ENCODE measurements around the gene LPIN1.

LPIN1 gene, protein sequence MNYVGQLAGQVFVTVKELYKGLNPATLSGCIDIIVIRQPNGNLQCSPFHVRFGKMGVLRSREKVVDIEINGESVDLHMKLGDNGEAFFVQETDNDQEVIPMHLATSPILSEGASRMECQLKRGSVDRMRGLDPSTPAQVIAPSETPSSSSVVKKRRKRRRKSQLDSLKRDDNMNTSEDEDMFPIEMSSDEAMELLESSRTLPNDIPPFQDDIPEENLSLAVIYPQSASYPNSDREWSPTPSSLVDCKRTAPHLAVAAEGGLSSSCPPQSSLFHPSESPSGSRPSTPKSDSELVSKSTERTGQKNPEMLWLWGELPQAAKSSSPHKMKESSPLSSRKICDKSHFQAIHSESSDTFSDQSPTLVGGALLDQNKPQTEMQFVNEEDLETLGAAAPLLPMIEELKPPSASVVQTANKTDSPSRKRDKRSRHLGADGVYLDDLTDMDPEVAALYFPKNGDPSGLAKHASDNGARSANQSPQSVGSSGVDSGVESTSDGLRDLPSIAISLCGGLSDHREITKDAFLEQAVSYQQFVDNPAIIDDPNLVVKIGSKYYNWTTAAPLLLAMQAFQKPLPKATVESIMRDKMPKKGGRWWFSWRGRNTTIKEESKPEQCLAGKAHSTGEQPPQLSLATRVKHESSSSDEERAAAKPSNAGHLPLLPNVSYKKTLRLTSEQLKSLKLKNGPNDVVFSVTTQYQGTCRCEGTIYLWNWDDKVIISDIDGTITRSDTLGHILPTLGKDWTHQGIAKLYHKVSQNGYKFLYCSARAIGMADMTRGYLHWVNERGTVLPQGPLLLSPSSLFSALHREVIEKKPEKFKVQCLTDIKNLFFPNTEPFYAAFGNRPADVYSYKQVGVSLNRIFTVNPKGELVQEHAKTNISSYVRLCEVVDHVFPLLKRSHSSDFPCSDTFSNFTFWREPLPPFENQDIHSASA

DNA sequence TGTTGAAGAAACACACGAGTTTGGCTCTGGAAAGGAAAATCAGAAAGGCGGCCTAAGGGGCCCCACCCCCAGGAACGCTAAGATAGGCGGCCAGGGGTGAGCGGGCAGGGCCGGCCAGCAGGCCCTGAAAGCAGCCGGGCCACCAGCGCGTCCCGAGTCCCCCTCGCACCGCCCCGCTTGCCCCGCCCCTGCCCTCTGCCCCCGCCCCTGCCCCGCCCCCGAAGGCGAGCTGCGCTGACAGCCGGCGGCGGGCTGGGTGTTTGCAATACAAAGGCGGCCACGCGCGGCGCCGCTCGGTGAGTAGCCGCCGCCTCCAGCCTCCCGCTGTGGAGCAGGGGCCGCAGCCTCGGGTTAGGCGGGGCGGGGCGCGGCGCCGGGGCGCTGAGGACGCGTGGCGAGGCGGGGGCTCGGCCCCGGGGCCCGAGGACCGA is at the start of gene LPIN1:
Gene LPIN1, plus strand, starts transcription at position 257 of the 431 bp plus-strand sequence. CDS start 18,910 bp downstream, outside the sequence.
- DNase-seq (ENCODE audit: low spot score): peak; percentile 73

DNA sequence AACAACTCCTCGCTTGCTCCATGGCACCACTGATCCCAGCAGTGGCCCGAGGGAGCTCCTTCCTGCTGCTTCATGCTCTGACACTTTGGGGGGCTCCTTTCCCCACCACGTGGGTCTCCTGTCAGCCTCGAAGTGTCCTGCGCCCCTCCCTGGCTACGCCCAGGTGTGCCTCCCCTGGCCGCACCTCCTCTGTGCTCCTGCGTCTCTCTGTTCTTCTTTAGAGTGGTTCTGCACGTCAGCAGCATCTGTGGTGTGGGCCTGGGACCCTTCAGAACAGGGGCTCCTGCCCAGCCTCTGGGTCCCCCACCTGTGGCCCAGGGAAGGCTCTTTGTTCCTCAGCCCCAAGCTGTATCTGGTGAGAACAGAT is 49.7 kb upstream of the LPIN1 start:
- DNase-seq (ENCODE audit: low spot score): no peak

DNA sequence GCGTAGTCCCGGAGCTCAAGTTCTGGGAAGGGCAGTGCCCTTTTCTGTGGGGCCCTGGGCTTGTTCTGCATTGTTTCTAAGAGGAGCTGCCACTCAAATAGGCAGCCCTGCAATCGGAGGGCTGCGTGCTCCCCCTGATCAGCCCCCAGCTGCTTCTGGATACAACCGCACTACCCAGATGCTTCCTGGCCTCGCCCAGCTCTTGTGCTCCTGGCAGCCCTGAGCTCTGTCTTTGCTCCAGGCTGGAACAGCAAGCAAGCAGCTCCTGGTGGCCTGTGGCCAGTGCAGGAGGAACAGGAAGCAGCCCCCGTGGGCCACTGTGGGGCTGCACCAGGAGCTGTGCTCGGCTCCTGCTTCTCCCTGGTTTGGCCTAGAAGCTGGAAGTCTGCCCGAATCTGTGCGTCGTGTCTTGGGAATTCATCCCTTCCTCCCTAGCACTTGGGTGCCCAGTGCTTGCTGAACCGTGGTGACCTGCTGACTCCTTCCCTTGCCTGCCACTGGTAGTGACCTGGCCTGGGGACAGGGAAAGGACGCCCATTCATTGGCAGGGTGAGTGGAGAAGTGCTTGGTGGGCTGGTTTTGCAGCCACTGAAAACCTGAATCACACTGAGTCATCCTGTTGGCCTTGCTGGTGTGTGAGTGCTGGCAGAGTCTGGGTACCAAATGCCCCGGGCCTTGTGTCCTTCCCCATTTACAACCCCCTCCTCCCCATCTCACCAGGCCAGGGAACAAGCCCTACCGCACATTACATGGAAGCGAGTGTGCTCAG is 49.1 kb upstream of the LPIN1 start:
- no peak for DNase-seq (ENCODE audit: low spot score)

DNA sequence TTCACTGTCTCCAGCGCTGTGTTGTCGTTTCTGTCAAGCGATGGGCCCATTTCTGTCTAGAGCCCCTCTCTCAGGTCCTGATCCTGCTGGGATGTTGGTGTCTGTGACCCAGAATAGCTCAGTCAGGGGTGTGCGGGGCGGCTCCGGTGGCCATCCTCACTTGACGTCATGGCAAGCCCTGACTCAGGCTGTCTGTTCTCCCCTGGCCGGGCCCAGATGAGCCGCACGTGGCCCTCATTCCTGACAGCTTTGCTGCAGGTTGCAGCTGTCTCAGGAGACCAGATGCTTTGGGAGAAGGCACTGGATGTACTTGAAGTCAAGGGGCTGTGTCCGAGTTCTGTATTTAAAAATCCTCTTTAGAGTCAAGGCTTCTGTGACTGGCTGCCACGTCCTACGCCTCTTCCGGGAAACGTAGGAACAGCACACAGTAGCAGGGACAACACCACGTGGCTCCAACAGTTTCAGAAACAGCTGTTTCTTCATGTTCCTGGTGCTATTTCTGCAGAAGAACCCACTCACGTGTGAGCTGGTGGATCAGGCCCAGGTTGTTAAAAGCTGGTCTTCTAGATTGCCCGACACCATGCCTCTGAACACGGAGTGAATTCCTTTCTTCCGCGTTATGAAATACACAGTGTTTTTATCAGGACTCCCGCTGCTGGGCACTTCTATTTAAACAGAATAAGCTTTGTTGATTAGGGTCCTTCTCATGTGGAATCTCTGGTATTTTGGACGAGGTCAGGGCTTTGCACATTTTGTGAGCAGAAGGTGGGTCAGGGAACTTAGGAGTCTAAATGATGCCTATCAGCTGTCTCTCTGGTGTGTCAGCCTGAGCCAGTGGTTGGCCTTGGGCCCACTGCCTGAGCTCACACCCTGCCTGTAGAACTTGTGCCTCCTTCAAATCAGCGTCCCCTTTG is 48.2 kb upstream of the LPIN1 start:
- no peak for DNase-seq (ENCODE audit: low spot score)

DNA sequence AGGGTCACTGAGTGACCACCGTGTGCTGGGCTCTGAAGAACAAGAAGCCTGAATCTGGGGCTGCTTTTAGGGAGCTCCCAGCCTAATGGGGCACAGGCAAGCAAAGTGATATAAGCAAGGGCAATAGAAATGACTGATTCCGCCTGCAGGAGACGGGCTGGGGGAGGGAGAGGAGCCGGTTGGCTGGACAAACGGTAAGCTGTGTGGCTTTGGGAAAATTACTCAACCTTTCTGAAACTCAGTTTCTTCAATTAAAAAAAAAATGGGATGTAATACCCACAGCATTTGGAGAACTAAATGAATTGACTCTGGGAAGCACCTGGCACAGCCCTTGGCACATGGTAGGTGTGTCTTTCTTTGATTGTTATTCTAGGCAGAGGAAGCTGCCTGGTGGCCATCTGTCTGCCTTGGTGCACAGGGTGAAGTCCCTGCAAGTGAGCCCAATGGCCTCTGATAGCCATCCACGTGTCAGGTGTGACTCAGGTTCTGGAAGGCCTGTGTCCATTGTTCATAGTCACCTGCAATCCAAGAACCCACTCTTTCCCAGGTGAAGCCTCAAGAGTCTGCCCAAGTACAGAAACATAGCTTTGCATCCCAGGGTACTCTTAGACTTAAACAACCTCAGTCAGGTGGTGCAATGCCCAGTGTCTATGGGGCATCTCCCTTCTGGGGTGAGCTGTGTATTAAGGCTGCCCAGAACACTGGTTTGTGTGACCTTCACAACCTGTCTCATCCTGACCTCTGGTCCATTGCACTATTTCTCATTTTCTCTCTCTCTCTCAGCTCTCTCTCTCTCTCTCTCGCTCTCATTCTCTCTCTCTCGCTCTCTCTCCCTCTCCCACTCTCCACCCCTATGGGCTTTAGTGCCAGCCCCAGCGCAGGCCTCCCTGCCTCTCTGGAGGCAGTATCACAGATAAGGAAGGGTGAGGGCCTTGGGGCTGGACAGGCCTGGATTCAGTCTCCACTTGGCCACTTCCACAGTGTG is 46.5 kb upstream of the LPIN1 start:
- DNase-seq (ENCODE audit: low spot score): no peak

DNA sequence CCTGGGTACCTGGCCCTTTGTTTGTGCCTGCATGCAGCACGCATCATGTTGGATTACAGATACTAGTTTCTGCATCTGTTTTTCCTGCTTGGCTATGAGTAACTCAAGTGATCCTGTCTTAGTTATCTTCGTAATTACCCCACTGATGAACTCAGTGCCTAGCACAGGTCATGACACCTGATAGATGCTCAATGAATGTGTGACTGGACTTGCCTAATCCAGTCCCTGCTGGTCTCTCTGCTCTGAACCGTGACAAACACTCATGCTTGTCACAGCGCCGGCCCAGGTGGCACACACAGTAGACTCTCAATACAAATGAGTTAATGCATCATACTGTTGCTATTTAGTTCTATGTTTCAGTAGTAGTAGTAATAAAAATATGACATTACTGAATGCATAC is 45.2 kb upstream of the LPIN1 start:
- DNase-seq (ENCODE audit: low spot score): no peak

DNA sequence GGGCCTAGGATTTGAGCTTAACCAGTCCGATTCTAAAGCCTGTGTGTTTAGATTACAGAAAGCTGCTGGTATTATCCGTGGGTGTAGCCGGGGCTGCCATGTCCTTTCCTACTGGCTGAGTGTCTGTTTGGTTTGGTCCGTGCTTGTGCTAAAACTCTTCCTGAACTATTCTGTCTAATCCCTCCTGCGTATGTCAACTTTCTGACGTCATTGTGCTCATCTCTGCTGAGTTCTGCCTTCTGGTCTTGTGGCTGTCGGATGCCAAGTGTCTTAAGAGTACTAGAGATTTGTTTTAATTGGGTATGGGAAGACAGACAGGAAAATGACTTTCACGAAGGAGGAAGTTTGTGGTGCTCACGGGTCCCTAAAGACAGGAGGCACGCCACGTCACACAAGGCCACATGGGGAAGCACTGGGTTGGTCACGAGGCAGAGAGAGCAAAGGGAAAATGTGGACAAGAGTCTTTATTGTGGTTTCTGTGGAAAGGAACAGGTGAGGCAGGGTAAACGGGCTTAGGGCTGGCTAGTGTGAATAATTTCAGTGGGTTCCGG is 44.6 kb upstream of the LPIN1 start:
- no peak for DNase-seq (ENCODE audit: low spot score)

DNA sequence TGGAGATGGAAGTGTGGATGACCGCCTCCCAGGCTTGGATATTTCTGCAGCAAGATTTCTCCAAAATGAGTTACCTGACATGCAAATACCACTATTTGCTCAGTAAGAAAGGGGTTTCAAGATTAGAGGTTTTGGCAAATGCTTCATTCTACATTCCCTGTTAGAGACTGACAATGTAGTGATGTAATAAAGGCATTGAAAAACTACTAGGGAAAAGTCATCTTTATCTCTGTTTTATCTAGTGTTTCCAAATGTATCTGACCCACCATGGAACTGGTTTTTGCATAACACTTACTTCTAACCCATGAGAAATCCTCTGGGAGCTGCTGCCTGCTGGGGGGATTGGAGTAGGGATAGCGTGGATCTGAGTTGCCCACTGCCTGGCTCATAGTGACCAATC is 43.5 kb upstream of the LPIN1 start:
- no peak for DNase-seq (ENCODE audit: low spot score)

DNA sequence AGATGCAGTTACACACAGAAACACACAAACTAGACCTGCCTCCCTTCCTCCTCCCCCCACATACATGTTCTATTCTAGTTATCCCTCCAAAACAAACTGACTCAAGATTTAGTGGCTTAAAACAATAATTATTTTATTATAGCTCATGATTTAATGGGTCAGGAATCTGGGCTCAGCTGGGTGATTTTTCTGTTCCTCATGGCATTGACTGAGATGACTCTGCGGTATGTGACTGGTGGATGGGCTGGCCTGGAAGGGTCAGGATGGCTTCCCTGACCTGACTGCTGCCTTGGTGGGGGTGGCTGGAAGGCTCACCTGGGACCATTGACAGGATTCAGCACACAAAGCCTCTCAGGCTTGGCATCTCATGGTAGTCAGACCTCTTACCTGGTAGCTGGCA is 42.7 kb upstream of the LPIN1 start:
- no peak for DNase-seq (ENCODE audit: low spot score)

DNA sequence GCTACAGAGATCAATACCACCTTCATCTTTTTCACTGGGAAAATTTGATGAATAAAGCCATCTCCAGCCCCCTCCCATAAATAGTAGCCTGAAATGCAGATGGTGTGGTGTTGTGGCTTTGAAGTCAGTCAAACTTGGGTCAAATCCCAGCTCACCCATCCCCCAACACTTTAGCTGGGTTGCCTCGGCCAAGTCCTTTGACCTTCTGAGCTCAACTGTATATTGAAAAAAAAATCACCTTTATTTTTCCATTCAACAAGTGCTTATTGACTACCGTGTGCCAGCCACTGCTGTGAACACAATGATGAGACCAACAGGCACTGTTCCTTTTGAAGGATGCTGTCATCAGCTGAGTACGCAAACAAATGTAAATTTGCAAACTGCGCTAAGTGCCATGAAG is 41.4 kb upstream of the LPIN1 start:
- no peak for DNase-seq (ENCODE audit: low spot score)

DNA sequence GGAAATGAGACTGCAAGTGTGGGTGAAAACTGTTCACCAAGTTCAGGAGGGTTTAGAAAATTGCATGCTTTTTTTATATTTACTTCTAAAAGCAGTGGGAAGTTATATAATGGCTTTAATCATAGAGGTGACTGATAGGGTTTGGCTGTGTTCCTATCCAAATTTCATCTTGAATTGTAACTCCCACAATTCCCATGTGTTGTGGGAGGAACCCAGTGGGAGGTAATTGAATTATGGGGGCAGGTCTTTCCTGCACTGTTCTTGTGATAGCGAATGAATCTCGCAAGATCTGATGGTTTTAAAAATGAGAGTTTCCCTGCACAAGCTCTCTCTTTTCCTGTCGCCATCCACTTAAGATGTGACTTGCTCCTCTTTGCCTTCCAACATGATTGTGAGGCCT is 40.7 kb upstream of the LPIN1 start:
- DNase-seq (ENCODE audit: low spot score): no peak

DNA sequence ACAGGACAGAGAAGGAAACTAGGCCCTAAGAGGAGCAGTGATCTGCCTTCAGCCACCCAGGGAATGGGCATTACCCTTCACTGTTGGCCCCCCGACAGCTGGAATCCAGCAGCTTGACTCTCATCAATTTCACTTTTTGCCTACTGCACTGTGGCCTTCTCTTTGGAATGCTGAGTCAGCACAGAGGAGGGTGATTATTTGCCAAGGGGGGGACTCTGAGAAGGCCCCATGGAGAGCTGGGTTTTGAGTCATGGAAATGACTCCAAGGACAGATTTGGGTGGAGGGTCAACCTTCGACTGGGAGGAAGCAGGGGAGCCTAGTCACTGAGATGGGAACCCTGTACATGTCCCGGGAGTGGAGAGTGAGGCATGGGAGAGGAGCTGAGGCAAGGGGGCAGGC is 38.3 kb upstream of the LPIN1 start:
- DNase-seq (ENCODE audit: low spot score): no peak

DNA sequence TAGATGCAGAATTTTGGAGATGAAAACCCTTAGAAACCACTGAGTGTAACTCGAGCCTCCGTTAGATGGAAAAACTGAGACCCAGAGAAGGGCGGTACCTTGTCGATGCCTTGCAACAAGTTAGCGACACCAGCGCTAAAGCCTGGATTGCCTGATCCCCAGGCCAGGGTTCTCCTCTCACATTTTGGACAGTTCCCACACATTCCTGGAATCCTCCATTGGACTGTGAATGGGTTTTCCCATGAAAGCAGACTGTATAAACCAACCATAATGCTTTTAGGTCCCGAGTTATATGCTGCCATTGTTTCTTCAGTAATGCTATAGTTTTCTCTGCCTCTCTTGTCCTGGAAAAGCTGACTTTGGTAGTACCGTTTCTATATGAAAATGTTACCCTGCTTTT is 37.1 kb upstream of the LPIN1 start:
- no peak for DNase-seq (ENCODE audit: low spot score)

DNA sequence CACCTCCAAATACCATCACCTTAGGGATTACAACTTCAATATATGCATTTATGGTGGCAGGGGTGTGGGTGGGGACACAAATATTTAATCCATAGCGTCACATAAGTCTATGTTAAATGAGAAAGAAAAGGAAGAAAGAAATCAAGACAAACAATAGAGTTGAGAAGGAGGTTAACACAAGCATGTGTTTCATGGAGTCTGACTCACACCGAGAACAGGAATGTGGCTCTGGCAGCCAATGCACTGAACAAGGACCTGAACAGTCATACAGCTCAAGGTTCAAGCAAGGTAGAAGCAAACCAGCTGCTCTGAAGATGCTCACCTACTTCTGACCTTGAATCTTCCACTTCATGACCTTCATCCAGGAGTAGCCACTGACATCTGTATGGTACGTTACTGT is 36.2 kb upstream of the LPIN1 start:
- no peak for DNase-seq (ENCODE audit: low spot score)

DNA sequence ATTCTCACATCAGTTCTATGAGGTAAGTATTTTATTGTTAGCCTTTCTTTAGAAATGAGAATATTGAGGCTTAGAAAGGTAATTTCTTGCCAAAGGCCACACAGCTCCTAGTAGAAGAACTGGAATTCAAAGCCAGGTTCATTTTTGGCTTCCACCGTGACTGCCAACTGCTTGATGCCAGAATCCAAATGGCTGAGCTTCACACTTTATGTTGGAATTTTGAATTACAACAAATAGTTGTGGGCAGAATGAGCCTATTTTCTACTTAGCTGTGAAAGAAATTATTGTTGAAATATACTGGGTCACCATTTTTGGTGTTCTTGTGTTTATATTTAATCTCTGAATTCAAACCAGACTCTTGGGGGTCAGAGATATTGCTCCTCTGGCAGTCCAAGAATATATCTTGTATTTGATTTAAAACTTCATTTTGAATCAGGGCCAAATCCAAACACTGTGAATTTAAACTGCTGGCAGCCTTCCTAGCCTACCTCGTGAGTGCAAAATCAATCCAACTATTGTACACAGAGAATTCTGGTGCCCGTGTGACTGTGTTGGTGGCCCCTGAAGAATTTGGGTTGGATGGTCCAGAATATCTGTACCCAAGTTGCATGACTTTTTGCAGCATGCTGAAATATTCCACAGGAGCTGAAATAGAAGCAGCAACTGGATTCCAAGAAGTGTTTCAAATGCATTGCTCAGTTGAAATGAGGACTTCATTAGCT is 35.6 kb upstream of the LPIN1 start:
- DNase-seq (ENCODE audit: low spot score): no peak

DNA sequence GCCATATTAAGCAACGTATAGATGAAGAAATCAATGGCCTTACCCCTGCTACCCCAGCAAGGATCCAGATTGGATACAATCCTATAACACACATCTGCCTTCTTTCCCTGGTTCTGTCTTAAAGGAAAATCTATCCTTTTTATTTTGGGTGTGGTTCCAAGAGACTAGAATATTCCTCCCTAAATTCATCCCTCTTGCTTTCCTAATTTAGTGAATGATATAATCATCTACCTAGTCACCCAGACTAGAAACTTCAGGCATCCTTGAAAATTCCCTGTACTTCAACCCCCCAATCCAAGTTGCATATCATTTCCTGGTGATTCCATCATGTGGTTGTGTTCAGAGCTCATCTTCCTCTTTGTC is 35.1 kb upstream of the LPIN1 start:
- DNase-seq (ENCODE audit: low spot score): no peak

DNA sequence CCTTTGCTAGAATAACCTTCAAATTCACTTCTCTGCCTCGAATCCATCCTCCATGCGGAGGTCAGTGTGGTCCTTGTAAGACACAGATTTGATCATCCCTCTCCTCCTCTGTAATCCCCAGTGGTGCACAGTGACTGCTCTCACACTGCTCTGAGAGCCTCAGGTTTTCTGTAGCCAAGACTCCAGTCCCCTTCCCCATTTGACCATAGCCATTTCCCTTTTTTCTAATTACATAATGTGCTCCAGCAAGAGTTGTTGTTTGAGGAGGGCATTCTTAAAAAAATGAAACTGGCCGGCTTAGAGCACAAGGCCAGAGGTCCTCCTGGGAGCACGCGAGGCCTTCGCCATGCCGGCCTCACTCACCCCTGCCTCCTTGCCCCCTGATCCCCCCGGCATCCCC is 34.7 kb upstream of the LPIN1 start:
- no peak for DNase-seq (ENCODE audit: low spot score)

DNA sequence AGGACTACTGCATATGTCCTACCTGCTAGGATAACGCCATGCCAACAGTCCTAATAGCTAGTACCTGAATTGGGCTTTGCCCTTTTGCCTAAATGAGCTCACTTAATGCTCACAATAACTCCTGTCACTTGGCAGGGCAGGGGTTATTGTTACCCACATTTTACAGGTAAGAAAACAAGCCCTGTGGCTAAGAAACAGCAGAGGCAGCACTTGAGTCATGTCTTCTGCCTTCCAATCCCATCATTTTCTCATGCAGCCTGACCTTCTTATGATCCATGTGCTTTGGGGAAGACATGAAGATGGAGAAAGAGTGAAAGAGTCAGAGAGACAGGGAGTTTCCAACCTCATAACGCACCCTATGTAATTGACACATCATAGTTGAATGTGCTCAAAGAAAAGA is 33.6 kb upstream of the LPIN1 start:
- no peak for DNase-seq (ENCODE audit: low spot score)

DNA sequence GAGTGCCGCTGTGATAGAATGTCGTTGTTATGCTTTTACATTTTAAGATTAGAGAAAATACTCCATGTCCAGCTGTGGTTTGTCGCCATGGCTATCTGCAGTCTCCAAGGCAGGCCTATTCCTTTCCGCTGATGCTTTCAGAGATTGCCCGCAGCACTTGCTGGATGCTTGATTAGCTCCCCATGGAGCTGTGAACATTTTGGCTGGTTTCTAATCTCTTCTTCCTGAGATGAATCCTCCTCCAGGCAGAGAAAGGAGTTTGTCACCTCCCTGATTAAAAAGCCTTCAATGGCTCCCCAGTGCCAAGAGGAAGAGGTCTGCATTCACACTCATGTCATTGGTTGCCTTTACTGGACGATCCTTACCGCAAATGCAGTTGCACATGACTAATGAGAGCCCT is 32.6 kb upstream of the LPIN1 start:
- no peak for DNase-seq (ENCODE audit: low spot score)
